ENCODE measurements around the gene SOWAHA. TPM values are rescaled to one million over a fixed set of nuclear protein-coding genes. Genes with fewer than 3 reads are reported as not detected.

The SOWAHA gene
- total and polyA plus RNA-seq, 2 donors (not counting 3 experiments of a cell fraction or from before 2014, with no cell fraction given): not detected

DNA sequence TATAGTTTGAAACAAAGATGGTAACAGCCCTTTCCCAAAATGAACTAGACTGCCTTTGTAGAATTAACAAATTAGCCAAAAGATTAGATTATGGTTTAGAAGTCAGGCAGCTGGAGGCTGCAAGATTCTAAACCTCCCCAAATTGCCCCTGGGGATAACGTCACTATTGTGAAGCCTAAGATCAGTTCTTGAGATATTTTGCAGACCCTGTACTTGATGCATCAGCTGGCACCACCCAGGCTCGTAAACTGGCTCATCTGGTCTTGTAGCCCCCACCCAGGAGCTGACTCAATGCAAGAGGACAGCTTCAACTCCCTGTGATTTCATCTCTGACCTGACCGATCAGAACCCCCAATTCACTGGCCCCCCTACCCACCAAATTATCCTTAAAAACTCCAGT, 4.2 kb upstream of the SOWAHA start:
- H3K4me1 ChIP-seq (ENCODE audit: control insufficient read depth, extremely low read depth, insufficient read depth, low read length): no peaks in the 10 kb centered on the region
- FAIRE-seq: no peak
- dilution Hi-C loops (cut with MboI; ENCODE audit: extremely low pct_ligation_motif_present, low sequenced_read_pairs) (no loop called here), intact Hi-C loops (cut with micrococcal nuclease) (no loop called here)
- no peaks in the 10 kb centered on the region for H3K9me3 ChIP-seq (replicated peaks; ENCODE audit: control insufficient read depth, insufficient read depth, low read length)
- no peak overlapping the region for H3K4me2 ChIP-seq (ENCODE audit: insufficient read depth, low read length)
- ChIA-PET POLR2A (no interaction called here), CTCF (interaction anchor here (1.1 to 5.4 kb wide), 7 partner anchors 8 to 57 kb away, joined by 3 to 53 read pairs (median 4); partner anchors contain the start of genes GDF9 and UQCRQ)
- no peak overlapping the region for H3K9ac ChIP-seq (replicated peaks; ENCODE audit: extremely low read depth, insufficient read depth, low read length)
- DNase-seq (ENCODE audit: low read depth, low spot score): no peak
- no peak overlapping the region for H3K4me3 ChIP-seq (replicated peaks in 1 of 3; ENCODE audit: insufficient read depth in 1 of 3, low read depth in 1 of 3, low read length in 3 of 3)
- BruUV-seq (replicated peaks): no TSS peak
- no peak for TF ChIP-seq CTCF (IDR thresholded peaks at IDR 0.05; ENCODE audit: extremely low read depth in 1 of 2, insufficient read depth in 1 of 2, low read depth in 1 of 2, low read length in 2 of 2)
- no peak for TF ChIP-seq POLR2A (IDR thresholded peaks at IDR 0.05; ENCODE audit: low read depth, low read length)
- no peak for TF ChIP-seq JUN (IDR thresholded peaks at IDR 0.05; ENCODE audit: borderline replicate concordance, insufficient read depth, insufficient read length, low read depth)
- no peak for TF ChIP-seq MAX (IDR thresholded peaks at IDR 0.05; ENCODE audit: insufficient read depth, insufficient read length)
- TF ChIP-seq FOS (IDR thresholded peaks at IDR 0.05; ENCODE audit: borderline replicate concordance, insufficient read depth, low read length): no peak
- TF ChIP-seq GATA2 (IDR thresholded peaks at IDR 0.05; ENCODE audit: insufficient read depth, insufficient read length, low read depth, low read length): no peak
- no peak for TF ChIP-seq POLR2AphosphoS5 (IDR thresholded peaks at IDR 0.05; ENCODE audit: insufficient read depth, low read depth, low read length)
- TF ChIP-seq EZH2 (IDR thresholded peaks at IDR 0.05; ENCODE audit: borderline replicate concordance, low read depth, low read length, severe bottlenecking): no peak
- TF ChIP-seq MYC (IDR thresholded peaks at IDR 0.05; ENCODE audit: low read depth, low read length): no peak
- no peaks in the 10 kb centered on the region for H3K9me1 ChIP-seq (replicated peaks; ENCODE audit: control insufficient read depth, extremely low read depth, insufficient read depth, low read length)
- no peaks in the 10 kb centered on the region for H3K36me3 ChIP-seq (ENCODE audit: control insufficient read depth in 2 of 2, extremely low read depth in 1 of 2, insufficient read depth in 2 of 2, low read length in 2 of 2)
- H3K27ac ChIP-seq (ENCODE audit: insufficient read depth, low read depth, low read length): no peak overlapping the region
- no peaks in the 10 kb centered on the region for H3K79me2 ChIP-seq (ENCODE audit: control insufficient read depth, insufficient read depth, low read length)
- no peak overlapping the region for H2AFZ ChIP-seq (ENCODE audit: low read depth, low read length)
- H4K20me1 ChIP-seq (replicated peaks; ENCODE audit: control insufficient read depth, extremely low read depth, insufficient read depth, low read length): no peaks in the 10 kb centered on the region
- peaks cover 20 to 34% of the 10 kb centered on the region in 2 experiments for H3K27me3 ChIP-seq (ENCODE audit: control insufficient read depth in 2 of 2, insufficient read depth in 2 of 2, low read length in 2 of 2)

Measured in endothelial cell of umbilical vein (primary cell).